ENCODE results near the gene PRKCE.
"Not testable (repeated sequence)": the region's sequence is repeated elsewhere in the genome, so short reads cannot be mapped to it uniquely, and the experiment has no call there.

PRKCE gene

GRCh38 chr2:45688479-45689298 lies 37.2 kb downstream of the PRKCE start:
- no peak overlapping the region for H3K9ac ChIP-seq (ENCODE audit: low read depth, low read length)
- 90% methylated on average over 4 of the region's 4 CpGs for WGBS
- H3K4me1 ChIP-seq (ENCODE audit: insufficient read depth, low read length), result no peaks in the 10 kb centered on the region

GRCh38 chr2:45690231-45690630 lies 38.8 kb downstream of the PRKCE start:
- no peaks in the 10 kb centered on the region for H3K27me3 ChIP-seq (ENCODE audit: insufficient read depth, low read length)
- no peaks in the 10 kb centered on the region for H3K36me3 ChIP-seq (ENCODE audit: insufficient read depth, low read length)
- WGBS, result 92% methylated on average over 2 of the region's 2 CpGs
- no peaks in the 10 kb centered on the region for H3K4me1 ChIP-seq (ENCODE audit: insufficient read depth, low read length)
- H3K27ac ChIP-seq (ENCODE audit: low read depth, low read length), result no peak overlapping the region
- no peak overlapping the region for H3K9ac ChIP-seq (ENCODE audit: low read depth, low read length)
- no peak overlapping the region for H3K4me3 ChIP-seq (ENCODE audit: low read length)
- no peaks in the 10 kb centered on the region for H3K9me3 ChIP-seq (ENCODE audit: insufficient read depth, low read depth, low read length)

More at GRCh38 chr2:45688479-45689298, 37.2 kb downstream of the PRKCE start:
- Histone ChIP-seq H3K36me3 (ENCODE audit: insufficient read depth, low read length) (no peaks in the 10 kb centered on the region), H3K27me3 (ENCODE audit: insufficient read depth, low read length) (no peaks in the 10 kb centered on the region), H3K9me3 (ENCODE audit: insufficient read depth, low read depth, low read length) (no peaks in the 10 kb centered on the region), H3K27ac (ENCODE audit: low read depth, low read length) (no peak overlapping the region), H3K4me3 (ENCODE audit: low read length) (no peak overlapping the region)

- Histone ChIP-seq H3K36me3 (ENCODE audit: insufficient read depth, low read length) (no peaks in the 10 kb centered on the region), H3K27ac (ENCODE audit: low read depth, low read length) (no peak overlapping the region), H3K27me3 (ENCODE audit: insufficient read depth, low read length) (no peaks in the 10 kb centered on the region), H3K4me3 (ENCODE audit: low read length) (no peak overlapping the region), H3K9me3 (ENCODE audit: insufficient read depth, low read depth, low read length) (no peaks in the 10 kb centered on the region), H3K9ac (ENCODE audit: low read depth, low read length) (no peak overlapping the region), H3K4me1 (ENCODE audit: insufficient read depth, low read length) (no peaks in the 10 kb centered on the region)
- WGBS, result 94% methylated on average over 9 of the region's 12 CpGs
These were observed 39.9 kb downstream of the PRKCE start for GRCh38 chr2:45691171-45691999.

GRCh38 chr2:45692566-45692965 lies 41.1 kb downstream of the PRKCE start:
- no peak overlapping the region for H3K4me3 ChIP-seq (ENCODE audit: low read length)

GRCh38 chr2:45695480-45696007 lies 44.1 kb downstream of the PRKCE start:
- not testable (repeated sequence) for H3K9ac ChIP-seq (ENCODE audit: low read depth, low read length); H3K27me3 ChIP-seq (ENCODE audit: insufficient read depth, low read length); H3K4me1 ChIP-seq (ENCODE audit: insufficient read depth, low read length); H3K4me3 ChIP-seq (ENCODE audit: low read length); H3K9me3 ChIP-seq (ENCODE audit: insufficient read depth, low read depth, low read length); H3K27ac ChIP-seq (ENCODE audit: low read depth, low read length); H3K36me3 ChIP-seq (ENCODE audit: insufficient read depth, low read length)
- 90% methylated on average over 6 of the region's 7 CpGs for WGBS

More at GRCh38 chr2:45692566-45692965, 41.1 kb downstream of the PRKCE start:
- no peak overlapping the region for H3K9ac ChIP-seq (ENCODE audit: low read depth, low read length)
- H3K27me3 ChIP-seq (ENCODE audit: insufficient read depth, low read length), result no peaks in the 10 kb centered on the region
- 94% methylated on average over 3 of the region's 4 CpGs for WGBS
- no peaks in the 10 kb centered on the region for H3K9me3 ChIP-seq (ENCODE audit: insufficient read depth, low read depth, low read length)
- H3K36me3 ChIP-seq (ENCODE audit: insufficient read depth, low read length), result no peaks in the 10 kb centered on the region
- H3K4me1 ChIP-seq (ENCODE audit: insufficient read depth, low read length), result no peaks in the 10 kb centered on the region
- no peak overlapping the region for H3K27ac ChIP-seq (ENCODE audit: low read depth, low read length)

- H3K27ac ChIP-seq (ENCODE audit: low read depth, low read length), result no peak overlapping the region
- peaks cover 10% of the 10 kb centered on the region; the same call in 1 of the 2 replicates for H3K4me1 ChIP-seq (ENCODE audit: insufficient read depth, low read length)
- H3K9me3 ChIP-seq (ENCODE audit: insufficient read depth, low read depth, low read length), result no peaks in the 10 kb centered on the region
- no peaks in the 10 kb centered on the region for H3K36me3 ChIP-seq (ENCODE audit: insufficient read depth, low read length)
- no peak overlapping the region for H3K4me3 ChIP-seq (ENCODE audit: low read length)
- no peak overlapping the region for H3K9ac ChIP-seq (ENCODE audit: low read depth, low read length)
- 100% methylated on average over 1 of the region's 1 CpG for WGBS
- H3K27me3 ChIP-seq (ENCODE audit: insufficient read depth, low read length), result no peaks in the 10 kb centered on the region
These were observed 45.2 kb downstream of the PRKCE start for GRCh38 chr2:45696708-45697107.

GRCh38 chr2:45697190-45697589 lies 45.7 kb downstream of the PRKCE start:
- WGBS, result 87% methylated on average over 5 of the region's 5 CpGs

GRCh38 chr2:45698554-45698953 lies 47.1 kb downstream of the PRKCE start:
- Histone ChIP-seq H3K4me3 (ENCODE audit: low read length) (no peak overlapping the region), H3K9me3 (ENCODE audit: insufficient read depth, low read depth, low read length) (no peaks in the 10 kb centered on the region), H3K4me1 (ENCODE audit: insufficient read depth, low read length) (peaks cover 10% of the 10 kb centered on the region; the same call in 1 of the 2 replicates), H3K27me3 (ENCODE audit: insufficient read depth, low read length) (no peaks in the 10 kb centered on the region), H3K36me3 (ENCODE audit: insufficient read depth, low read length) (no peaks in the 10 kb centered on the region), H3K27ac (ENCODE audit: low read depth, low read length) (no peak overlapping the region), H3K9ac (ENCODE audit: low read depth, low read length) (no peak overlapping the region)

More at GRCh38 chr2:45697190-45697589, 45.7 kb downstream of the PRKCE start:
- H3K27ac ChIP-seq (ENCODE audit: low read depth, low read length), result no peak overlapping the region
- H3K36me3 ChIP-seq (ENCODE audit: insufficient read depth, low read length), result no peaks in the 10 kb centered on the region
- peaks cover 10% of the 10 kb centered on the region; the same call in 1 of the 2 replicates for H3K4me1 ChIP-seq (ENCODE audit: insufficient read depth, low read length)
- no peaks in the 10 kb centered on the region for H3K9me3 ChIP-seq (ENCODE audit: insufficient read depth, low read depth, low read length)
- no peak overlapping the region for H3K4me3 ChIP-seq (ENCODE audit: low read length)
- no peak overlapping the region for H3K9ac ChIP-seq (ENCODE audit: low read depth, low read length)
- no peaks in the 10 kb centered on the region for H3K27me3 ChIP-seq (ENCODE audit: insufficient read depth, low read length)

- H3K27me3 ChIP-seq (ENCODE audit: insufficient read depth, low read length), result no peaks in the 10 kb centered on the region
- no peaks in the 10 kb centered on the region for H3K9me3 ChIP-seq (ENCODE audit: insufficient read depth, low read depth, low read length)
- no peak overlapping the region for H3K4me3 ChIP-seq (ENCODE audit: low read length)
- H3K27ac ChIP-seq (ENCODE audit: low read depth, low read length), result no peak overlapping the region
- no peaks in the 10 kb centered on the region for H3K36me3 ChIP-seq (ENCODE audit: insufficient read depth, low read length)
- 61% methylated on average over 5 of the region's 7 CpGs for WGBS
- H3K9ac ChIP-seq (ENCODE audit: low read depth, low read length), result no peak overlapping the region
- H3K4me1 ChIP-seq (ENCODE audit: insufficient read depth, low read length), result peaks cover 10% of the 10 kb centered on the region; the same call in 1 of the 2 replicates
These were observed 47.7 kb downstream of the PRKCE start for GRCh38 chr2:45699032-45699658.

GRCh38 chr2:45700407-45701013 lies 49.0 kb downstream of the PRKCE start:
- Histone ChIP-seq H3K4me1 (ENCODE audit: insufficient read depth, low read length) (peaks cover 10% of the 10 kb centered on the region; the same call in 1 of the 2 replicates), H3K9me3 (ENCODE audit: insufficient read depth, low read depth, low read length) (no peaks in the 10 kb centered on the region), H3K27me3 (ENCODE audit: insufficient read depth, low read length) (no peaks in the 10 kb centered on the region), H3K9ac (ENCODE audit: low read depth, low read length) (no peak overlapping the region), H3K27ac (ENCODE audit: low read depth, low read length) (no peak overlapping the region), H3K36me3 (ENCODE audit: insufficient read depth, low read length) (no peaks in the 10 kb centered on the region), H3K4me3 (ENCODE audit: low read length) (no peak overlapping the region)
- WGBS, result 90% methylated on average over 10 of the region's 10 CpGs

Measured in HUES64 (cell line).